K562 (cell line): ENCODE results near the gene KRTAP3-3.

ENCODE experiments used
- CTCF ChIP-seq, 3 experiments: IDR thresholded peaks in 2 of 3; conservative IDR thresholded peaks in 1 of 3; 2 replicates each; pipeline ENCODE4 v1.5.1; 2011 to 2012; ENCODE audit warnings: low read length in 3 of 3, mild to moderate bottlenecking in 3 of 3, control low read depth in 2 of 3, improper control_type of control experiment in 1 of 3, inconsistent platforms in 1 of 3, low read depth in 1 of 3, mixed read lengths in 1 of 3, moderate library complexity in 1 of 3; ENCODE audit not compliant: insufficient read depth in 2 of 3
- ETS1 ChIP-seq: conservative IDR thresholded peaks from 2 replicates; pipeline ENCODE4 v1.6.1; 2011; ENCODE audit warnings: low read depth, mild to moderate bottlenecking, low read length; ENCODE audit not compliant: control insufficient read depth
- RCOR1 ChIP-seq, 2 experiments: IDR thresholded peaks; 2 replicates each; pipeline ENCODE4 v1.6.1; 2012; ENCODE audit warnings: low read depth in 2 of 2, low read length in 2 of 2, borderline replicate concordance in 1 of 2, improper control_type of control experiment in 1 of 2
- ZNF3 ChIP-seq: fragments of 250-450 bp; sonication (Bioruptor Pico); IDR thresholded peaks from 2 replicates; pipeline ENCODE4 v1.5.0; 2021; ENCODE audit warnings: mild to moderate bottlenecking, moderate library complexity

GRCh38 chr17:40962059-40962561 is 31.9 kb downstream of the KRTAP3-3 start:
- no peak for TF ChIP-seq CTCF (IDR thresholded peaks at IDR 0.05 in 2 of 3, conservative IDR thresholded peaks at IDR 0.05 in 1 of 3; ENCODE audit: insufficient read depth in 2 of 3, low read depth in 1 of 3, low read length in 3 of 3)
- no peak for TF ChIP-seq ETS1
- TF ChIP-seq ZNF3 (CRISPR knock-in tag), result no peak
- no peak for TF ChIP-seq RCOR1 (IDR thresholded peaks at IDR 0.05; ENCODE audit: borderline replicate concordance in 1 of 2, low read depth in 2 of 2, low read length in 2 of 2)
